Activated CD8-positive, alpha-beta memory T cell treated with anti-CD3 and anti-CD28 coated beads for 4 hours (primary cell): ENCODE results near the gene SCCPDH.
"Not testable (repeated sequence)": the region's sequence is repeated elsewhere in the genome, so short reads cannot be mapped to it uniquely, and the experiment has no call there.

Source experiments
- DNase-seq, 2 donors: peaks; one replicate each; pipeline ENCODE4 v3.0.0-alpha.2; 2020; ENCODE audit warnings: low read depth in 2 of 2

Gene SCCPDH

DNA sequence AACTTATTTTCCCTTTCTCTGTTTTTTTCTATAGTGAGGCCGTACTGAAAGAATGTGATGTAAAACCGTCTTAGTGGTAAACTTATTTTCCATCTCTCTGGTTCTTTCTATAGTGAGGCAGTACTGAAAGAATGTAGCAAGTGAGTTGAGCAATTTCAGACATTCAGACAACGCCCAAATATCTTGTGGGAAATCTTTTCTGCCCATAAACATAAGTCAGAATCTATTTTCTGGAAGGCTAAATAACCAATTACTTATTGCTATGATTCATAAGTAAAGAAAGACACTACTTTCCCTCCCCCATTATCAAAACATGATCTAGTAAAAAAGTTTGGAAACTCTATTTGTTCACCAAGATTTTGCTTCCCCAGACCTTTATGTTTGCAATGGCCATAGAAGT is 18.8 kb upstream of the SCCPDH start:
- DNase-seq: no peak

GRCh38 chr1:246708166-246708565 is 16.0 kb upstream of the SCCPDH start:
- DNase-seq: no peak

DNA sequence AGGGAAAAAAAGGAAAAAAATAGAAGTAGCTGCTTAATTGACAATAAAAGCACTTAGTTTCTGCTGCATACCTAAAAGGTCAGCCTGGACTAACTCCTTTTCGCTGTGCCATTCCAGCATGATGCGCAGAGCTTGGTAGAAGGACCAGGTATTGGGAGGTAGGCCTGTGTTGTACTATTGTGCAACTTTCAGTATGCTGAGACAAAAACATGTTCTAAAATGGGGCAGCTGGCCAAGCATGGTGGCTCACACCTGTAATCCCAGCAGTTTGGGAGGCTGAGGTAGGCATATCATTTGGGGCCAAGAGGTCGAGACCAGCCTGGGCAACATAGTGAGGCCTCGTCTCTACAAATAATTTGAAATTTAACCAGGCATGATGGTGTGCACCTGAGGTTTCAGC is 15.0 kb upstream of the SCCPDH start:
- no peak for DNase-seq

- no peak for DNase-seq
These were observed 14.4 kb upstream of the SCCPDH start for GRCh38 chr1:246709835-246710234.

DNA sequence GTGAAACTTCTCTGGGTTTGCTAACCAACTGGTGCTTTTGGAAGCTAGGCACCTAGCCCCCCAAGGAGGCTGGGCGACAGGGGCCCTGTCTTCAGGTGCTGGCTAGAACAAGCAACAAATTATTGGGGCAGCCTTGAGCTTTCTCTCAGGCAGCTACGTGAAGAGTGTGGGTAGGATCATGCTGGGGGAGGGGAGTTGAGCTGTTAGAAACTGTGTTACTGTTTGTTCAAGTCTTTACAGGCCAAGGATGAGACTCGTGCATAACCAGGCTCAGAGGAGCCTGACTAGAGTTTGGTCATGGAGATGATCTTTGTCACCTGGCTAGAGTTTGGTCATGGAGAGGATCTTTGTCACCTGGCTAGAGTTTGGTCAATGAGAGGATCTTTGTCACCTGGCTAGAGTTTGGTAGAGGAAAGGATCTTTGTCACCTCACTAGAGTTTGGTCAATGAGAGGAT is 12.6 kb upstream of the SCCPDH start:
- no peak for DNase-seq

- not testable (repeated sequence) for DNase-seq
These were observed 11.8 kb upstream of the SCCPDH start for GRCh38 chr1:246712428-246712827.

DNA sequence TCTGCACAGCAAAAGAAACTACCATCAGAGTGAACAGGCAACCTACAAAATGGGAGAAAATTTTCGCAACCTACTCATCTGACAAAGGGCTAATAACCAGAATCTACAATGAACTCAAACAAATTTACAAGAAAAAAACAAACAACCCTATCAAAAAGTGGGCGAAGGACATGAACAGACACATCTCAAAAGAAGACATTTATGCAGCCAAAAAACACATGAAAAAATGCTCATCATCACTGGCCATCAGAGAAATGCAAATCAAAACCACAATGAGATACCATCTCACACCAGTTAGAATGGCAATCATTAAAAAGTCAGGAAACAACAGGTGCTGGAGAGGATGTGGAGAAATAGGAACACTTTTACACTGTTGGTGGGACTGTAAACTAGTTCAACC is 4.8 kb upstream of the SCCPDH start:
- DNase-seq: not testable (repeated sequence)

GRCh38 chr1:246720814-246721213 is 3.4 kb upstream of the SCCPDH start:
- DNase-seq: not testable (repeated sequence)

DNA sequence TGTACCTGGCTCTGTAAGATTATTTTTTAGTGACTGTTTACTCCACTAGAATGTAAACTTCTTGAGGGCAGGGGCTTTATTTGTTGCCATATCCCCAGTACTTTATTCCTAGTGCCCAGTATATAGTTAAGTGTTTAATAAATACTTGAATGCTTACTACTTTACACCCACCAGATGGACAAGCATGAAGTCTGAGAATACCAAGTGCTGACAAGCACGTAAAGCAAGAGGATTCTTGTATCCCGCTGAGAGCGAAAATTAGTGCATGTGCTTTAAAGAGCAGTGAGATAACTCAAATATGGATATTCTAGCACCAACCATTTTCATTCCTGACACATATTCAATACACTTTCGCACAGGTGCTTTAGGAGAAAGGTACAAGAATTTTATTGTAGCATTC is 1.5 kb upstream of the SCCPDH start:
- DNase-seq: no peak

DNA sequence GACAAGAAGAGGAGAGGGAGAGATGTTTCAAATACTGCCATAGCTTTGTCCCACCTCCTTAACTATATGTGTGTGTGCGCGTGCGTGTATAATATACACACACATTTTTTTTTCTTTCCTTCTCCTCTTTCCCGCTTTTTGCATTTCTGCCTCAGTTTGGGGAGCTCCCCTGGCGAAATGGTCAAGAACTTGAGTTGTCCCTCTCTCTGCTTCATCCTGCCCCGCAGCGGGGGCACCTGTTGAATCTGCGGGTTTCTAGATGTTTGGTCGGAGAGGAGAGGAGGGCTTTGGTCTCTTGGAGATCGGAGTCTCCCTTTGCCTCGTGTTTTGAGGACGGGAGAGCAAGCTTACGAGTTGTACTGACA is 504 bp downstream of the SCCPDH start:
- DNase-seq: no peak

DNA sequence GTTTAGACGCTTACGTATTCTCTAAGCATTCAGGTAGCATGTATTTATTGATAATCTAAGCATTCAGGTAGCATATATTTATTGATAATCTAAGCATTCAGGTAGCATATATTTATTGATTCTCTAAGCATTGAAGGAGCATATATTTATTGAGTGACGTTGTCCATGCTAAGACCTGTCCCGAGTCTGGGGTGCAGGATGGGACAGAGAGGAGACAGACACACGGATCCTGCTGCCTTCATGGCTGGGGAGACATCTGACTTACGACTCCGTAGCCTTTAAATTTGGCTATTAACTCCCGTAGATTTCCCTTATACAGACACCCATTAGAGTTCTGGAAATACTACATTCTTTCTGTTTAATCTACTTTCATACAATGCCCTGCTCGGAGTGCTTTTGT is 982 bp downstream of the SCCPDH start:
- no peak for DNase-seq

GRCh38 chr1:246726255-246726679 is 2.1 kb downstream of the SCCPDH start:
- no peak for DNase-seq

- DNase-seq: no peak
These were observed 2.7 kb downstream of the SCCPDH start for GRCh38 chr1:246726881-246727280.

- no peak for DNase-seq
These were observed 3.4 kb downstream of the SCCPDH start for GRCh38 chr1:246727594-246727993.

DNA sequence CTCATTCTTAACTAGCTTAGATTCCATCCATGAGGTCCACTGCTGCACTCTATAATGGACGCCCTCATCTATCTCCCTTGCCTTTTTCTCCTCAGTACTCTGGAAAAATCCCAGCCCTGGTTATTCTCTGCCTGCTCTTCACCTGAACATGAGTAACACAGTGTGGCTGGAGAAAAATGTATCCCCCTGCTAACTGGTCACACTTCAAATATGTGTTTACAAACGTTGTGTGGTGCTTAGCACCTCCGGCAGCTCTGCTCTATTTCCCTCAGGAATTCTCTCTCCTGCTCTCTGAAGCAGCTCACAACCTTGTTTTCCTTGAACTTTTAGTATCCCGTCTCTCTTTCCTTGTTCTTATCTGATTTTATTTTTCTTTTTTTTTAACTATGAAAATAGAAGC is 4.1 kb downstream of the SCCPDH start:
- no peak for DNase-seq

- DNase-seq: not testable (repeated sequence)
These were observed 4.8 kb downstream of the SCCPDH start for GRCh38 chr1:246729040-246729439.

GRCh38 chr1:246730839-246731238 is 6.6 kb downstream of the SCCPDH start:
- no peak for DNase-seq

DNA sequence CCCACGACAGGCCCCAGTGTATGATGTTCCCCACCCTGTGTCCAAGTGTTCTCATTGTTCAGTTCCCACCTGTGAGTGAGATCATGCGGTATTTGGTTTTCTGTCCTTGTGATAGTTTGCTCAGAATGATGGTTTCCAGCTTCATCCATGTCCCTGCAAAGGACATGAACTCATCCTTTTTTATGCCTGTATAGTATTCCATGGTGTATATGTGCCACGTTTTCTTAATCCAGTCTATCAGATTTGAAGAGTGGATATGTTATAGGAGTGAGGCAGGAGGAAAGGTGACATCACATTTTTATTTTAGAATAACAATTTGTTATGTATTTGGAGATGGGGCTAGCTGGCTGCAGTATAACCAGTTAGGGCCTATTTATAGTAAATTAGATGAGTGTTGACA is 7.7 kb downstream of the SCCPDH start:
- DNase-seq: not testable (repeated sequence)

DNA sequence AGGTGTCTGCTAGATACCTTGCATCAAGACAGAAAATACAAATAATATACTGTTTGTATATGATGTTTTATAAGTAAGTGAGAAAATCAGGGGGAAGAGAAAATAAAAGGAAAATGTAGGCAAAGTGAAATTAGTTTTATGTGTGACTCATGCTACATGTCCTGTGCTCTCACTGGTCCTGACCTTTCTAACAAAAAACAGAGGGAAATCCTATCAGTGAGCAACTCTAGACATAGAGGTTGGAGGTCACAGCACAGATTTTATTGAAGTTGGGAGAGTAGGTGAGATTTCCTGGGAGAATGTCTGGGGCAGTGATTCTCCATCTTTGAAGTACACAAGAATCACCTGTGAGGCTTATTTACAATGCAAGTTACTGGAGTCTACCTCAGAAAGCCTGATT is 9.5 kb downstream of the SCCPDH start:
- DNase-seq: no peak

- DNase-seq: no peak
These were observed 10.7 kb downstream of the SCCPDH start for GRCh38 chr1:246734866-246735265.

- no peak for DNase-seq
These were observed 11.5 kb downstream of the SCCPDH start for GRCh38 chr1:246735735-246736134.

GRCh38 chr1:246742396-246742795 is 18.2 kb downstream of the SCCPDH start:
- no peak for DNase-seq

DNA sequence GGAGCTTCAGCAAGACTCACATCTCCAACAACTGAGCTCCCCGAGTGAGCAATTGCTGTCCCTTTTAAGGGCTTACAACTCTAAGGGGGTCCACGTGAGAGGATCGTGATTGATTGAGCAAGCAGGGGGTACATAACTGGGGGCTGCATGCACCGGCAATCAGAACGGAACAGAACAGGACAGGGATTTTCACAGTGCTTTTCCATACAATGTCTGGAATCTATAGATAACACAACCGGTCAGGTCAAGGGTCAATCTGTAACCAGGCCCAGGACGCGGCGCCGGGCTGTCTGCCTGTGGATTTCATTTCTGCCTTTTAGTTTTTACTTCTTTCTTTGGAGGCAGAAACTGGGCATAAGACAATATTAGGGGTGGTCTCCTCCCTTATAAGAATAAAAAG is 21.9 kb downstream of the SCCPDH start:
- not testable (repeated sequence) for DNase-seq

GRCh38 chr1:246748006-246748405 is 23.8 kb downstream of the SCCPDH start:
- DNase-seq: no peak

DNA sequence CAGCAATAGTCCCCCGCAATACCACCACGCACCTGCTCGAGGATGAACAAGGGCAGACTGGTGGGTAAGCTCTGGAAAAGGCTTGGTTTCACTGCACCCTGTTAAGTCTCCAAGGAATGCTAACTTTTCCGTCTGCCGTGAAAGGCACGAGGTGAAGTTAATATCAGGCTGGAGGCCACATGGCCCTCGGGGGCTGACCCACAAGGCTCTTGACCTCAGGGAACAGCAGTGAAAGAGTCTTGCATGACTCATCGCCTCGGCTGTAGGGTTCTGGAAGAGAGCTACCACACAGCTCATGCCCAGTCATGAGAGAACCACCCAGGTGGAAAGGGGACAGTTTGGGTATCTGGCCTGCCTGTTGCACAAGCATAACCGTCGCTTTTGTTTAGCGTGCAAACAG is 24.7 kb downstream of the SCCPDH start:
- no peak for DNase-seq
